Measurements from ENCODE around the gene BCAS1.

The BCAS1 gene

GRCh38 chr20:53993310-53993709 is 77.1 kb downstream of the BCAS1 start:
- Histone ChIP-seq H3K23ac (ENCODE audit: low read length) (no peak overlapping the region), H3K18ac (ENCODE audit: low read length) (no peak overlapping the region), H3K4me2 (ENCODE audit: low read length) (no peak overlapping the region), H3K4ac (ENCODE audit: low read depth, low read length) (no peak overlapping the region), H3K9ac (ENCODE audit: low read length) (no peak overlapping the region), H2BK15ac (replicated peaks; ENCODE audit: low read depth) (no peak overlapping the region), H2BK120ac (ENCODE audit: low read depth, low read length) (no peak overlapping the region), H3K27ac (ENCODE audit: low read depth, low read length) (no peak overlapping the region), H3K79me2 (ENCODE audit: control insufficient read depth, insufficient read depth, low read length) (no peaks in the 10 kb centered on the region), H3K36me3 (ENCODE audit: control insufficient read depth, insufficient read depth, low read length) (no peaks in the 10 kb centered on the region), H4K8ac (ENCODE audit: low read depth, low read length) (no peak overlapping the region), H3K79me1 (ENCODE audit: low read length) (no peaks in the 10 kb centered on the region), H2AK5ac (ENCODE audit: low read length) (no peak overlapping the region), H3K27me3 (ENCODE audit: insufficient read depth, low read length, poor library complexity) (no peaks in the 10 kb centered on the region), H2BK5ac (ENCODE audit: low read length) (no peak overlapping the region), H3K4me3 (ENCODE audit: low read length) (no peak overlapping the region), H4K5ac (ENCODE audit: low read length) (no peak overlapping the region), H3K56ac (ENCODE audit: low read length) (no peak overlapping the region), H3K4me1 (ENCODE audit: control insufficient read depth, low read depth, low read length) (no peaks in the 10 kb centered on the region)
- no peak for DNase-seq
- WGBS (ENCODE audit: extremely low coverage, insufficient coverage, low lambda C conversion rate): no CpG with 5 or more reads among the region's 5 CpGs

GRCh38 chr20:53990768-53991450 is 79.5 kb downstream of the BCAS1 start:
- Histone ChIP-seq H3K27ac (ENCODE audit: low read depth, low read length) (no peak overlapping the region), H3K56ac (ENCODE audit: low read length) (no peak overlapping the region), H4K8ac (ENCODE audit: low read depth, low read length) (no peak overlapping the region), H3K9ac (ENCODE audit: low read length) (no peak overlapping the region), H3K4me2 (ENCODE audit: low read length) (no peak overlapping the region), H3K18ac (ENCODE audit: low read length) (no peak overlapping the region), H3K4me3 (ENCODE audit: low read length) (no peak overlapping the region), H2BK5ac (ENCODE audit: low read length) (no peak overlapping the region), H2AK5ac (ENCODE audit: low read length) (no peak overlapping the region), H3K23ac (ENCODE audit: low read length) (no peak overlapping the region), H2BK120ac (ENCODE audit: low read depth, low read length) (no peak overlapping the region), H3K4ac (ENCODE audit: low read depth, low read length) (no peak overlapping the region), H3K36me3 (ENCODE audit: control insufficient read depth, insufficient read depth, low read length) (no peaks in the 10 kb centered on the region), H2BK15ac (replicated peaks; ENCODE audit: low read depth) (no peak overlapping the region), H3K79me1 (ENCODE audit: low read length) (no peaks in the 10 kb centered on the region), H3K4me1 (ENCODE audit: control insufficient read depth, low read depth, low read length) (no peaks in the 10 kb centered on the region), H3K27me3 (ENCODE audit: insufficient read depth, low read length, poor library complexity) (no peaks in the 10 kb centered on the region), H4K5ac (ENCODE audit: low read length) (no peak overlapping the region), H3K79me2 (ENCODE audit: control insufficient read depth, insufficient read depth, low read length) (no peaks in the 10 kb centered on the region)
- no peak for DNase-seq
- no CpG with 5 or more reads among the region's 9 CpGs for WGBS (ENCODE audit: extremely low coverage, insufficient coverage, low lambda C conversion rate)

- Histone ChIP-seq H3K4ac (ENCODE audit: low read depth, low read length) (no peak overlapping the region), H3K4me2 (ENCODE audit: low read length) (no peak overlapping the region), H3K23ac (ENCODE audit: low read length) (no peak overlapping the region), H2BK5ac (ENCODE audit: low read length) (no peak overlapping the region), H3K36me3 (ENCODE audit: control insufficient read depth, insufficient read depth, low read length) (no peaks in the 10 kb centered on the region), H3K27me3 (ENCODE audit: insufficient read depth, low read length, poor library complexity) (no peaks in the 10 kb centered on the region), H4K8ac (ENCODE audit: low read depth, low read length) (no peak overlapping the region), H3K18ac (ENCODE audit: low read length) (no peak overlapping the region), H3K79me1 (ENCODE audit: low read length) (no peaks in the 10 kb centered on the region), H3K4me1 (ENCODE audit: control insufficient read depth, low read depth, low read length) (no peaks in the 10 kb centered on the region), H2BK120ac (ENCODE audit: low read depth, low read length) (no peak overlapping the region), H3K56ac (ENCODE audit: low read length) (no peak overlapping the region), H3K4me3 (ENCODE audit: low read length) (no peak overlapping the region), H3K9ac (ENCODE audit: low read length) (no peak overlapping the region), H4K5ac (ENCODE audit: low read length) (no peak overlapping the region), H2AK5ac (ENCODE audit: low read length) (no peak overlapping the region), H2BK15ac (replicated peaks; ENCODE audit: low read depth) (no peak overlapping the region), H3K79me2 (ENCODE audit: control insufficient read depth, insufficient read depth, low read length) (no peaks in the 10 kb centered on the region), H3K27ac (ENCODE audit: low read depth, low read length) (no peak overlapping the region)
- WGBS (ENCODE audit: extremely low coverage, insufficient coverage, low lambda C conversion rate): no CpG with 5 or more reads among the region's 2 CpGs
- no peak for DNase-seq
Observed at GRCh38 chr20:53990003-53990402, 80.4 kb downstream of the BCAS1 start.

- Histone ChIP-seq H3K4me1 (ENCODE audit: control insufficient read depth, low read depth, low read length) (no peaks in the 10 kb centered on the region), H3K4me3 (ENCODE audit: low read length) (no peak overlapping the region), H3K4me2 (ENCODE audit: low read length) (no peak overlapping the region), H3K27me3 (ENCODE audit: insufficient read depth, low read length, poor library complexity) (no peaks in the 10 kb centered on the region), H2BK15ac (replicated peaks; ENCODE audit: low read depth) (no peak overlapping the region), H2AK5ac (ENCODE audit: low read length) (no peak overlapping the region), H3K79me1 (ENCODE audit: low read length) (no peaks in the 10 kb centered on the region), H3K56ac (ENCODE audit: low read length) (no peak overlapping the region), H3K79me2 (ENCODE audit: control insufficient read depth, insufficient read depth, low read length) (no peaks in the 10 kb centered on the region), H3K18ac (ENCODE audit: low read length) (no peak overlapping the region), H3K9ac (ENCODE audit: low read length) (no peak overlapping the region), H3K23ac (ENCODE audit: low read length) (no peak overlapping the region), H3K27ac (ENCODE audit: low read depth, low read length) (no peak overlapping the region), H2BK5ac (ENCODE audit: low read length) (no peak overlapping the region), H2BK120ac (ENCODE audit: low read depth, low read length) (no peak overlapping the region), H3K36me3 (ENCODE audit: control insufficient read depth, insufficient read depth, low read length) (no peaks in the 10 kb centered on the region), H4K5ac (ENCODE audit: low read length) (no peak overlapping the region), H4K8ac (ENCODE audit: low read depth, low read length) (no peak overlapping the region), H3K4ac (ENCODE audit: low read depth, low read length) (no peak overlapping the region)
- DNase-seq: no peak
- WGBS (ENCODE audit: extremely low coverage, insufficient coverage, low lambda C conversion rate): no CpG with 5 or more reads among the region's 2 CpGs
Observed at GRCh38 chr20:53989401-53989800, 81.0 kb downstream of the BCAS1 start.

- Histone ChIP-seq H3K27me3 (ENCODE audit: insufficient read depth, low read length, poor library complexity) (no peaks in the 10 kb centered on the region), H2BK15ac (replicated peaks; ENCODE audit: low read depth) (no peak overlapping the region), H3K18ac (ENCODE audit: low read length) (no peak overlapping the region), H3K36me3 (ENCODE audit: control insufficient read depth, insufficient read depth, low read length) (no peaks in the 10 kb centered on the region), H3K79me1 (ENCODE audit: low read length) (no peaks in the 10 kb centered on the region), H3K79me2 (ENCODE audit: control insufficient read depth, insufficient read depth, low read length) (no peaks in the 10 kb centered on the region), H3K23ac (ENCODE audit: low read length) (no peak overlapping the region), H3K9ac (ENCODE audit: low read length) (no peak overlapping the region), H4K8ac (ENCODE audit: low read depth, low read length) (no peak overlapping the region), H3K4me1 (ENCODE audit: control insufficient read depth, low read depth, low read length) (no peaks in the 10 kb centered on the region), H3K56ac (ENCODE audit: low read length) (no peak overlapping the region), H2AK5ac (ENCODE audit: low read length) (no peak overlapping the region), H2BK5ac (ENCODE audit: low read length) (no peak overlapping the region), H3K4me3 (ENCODE audit: low read length) (no peak overlapping the region), H4K5ac (ENCODE audit: low read length) (no peak overlapping the region), H3K4ac (ENCODE audit: low read depth, low read length) (no peak overlapping the region), H2BK120ac (ENCODE audit: low read depth, low read length) (no peak overlapping the region), H3K4me2 (ENCODE audit: low read length) (no peak overlapping the region), H3K27ac (ENCODE audit: low read depth, low read length) (no peak overlapping the region)
- WGBS (ENCODE audit: extremely low coverage, insufficient coverage, low lambda C conversion rate): no CpG with 5 or more reads among the region's 4 CpGs
- DNase-seq: no peak
Observed at GRCh38 chr20:53986037-53986650, 84.2 kb downstream of the BCAS1 start.

- H2BK5ac ChIP-seq (ENCODE audit: low read length): no peak overlapping the region
- H3K79me1 ChIP-seq (ENCODE audit: low read length): no peaks in the 10 kb centered on the region
- H4K5ac ChIP-seq (ENCODE audit: low read length): no peak overlapping the region
- H3K9ac ChIP-seq (ENCODE audit: low read length): no peak overlapping the region
- no peak overlapping the region for H3K4me2 ChIP-seq (ENCODE audit: low read length)
- H3K27me3 ChIP-seq (ENCODE audit: insufficient read depth, low read length, poor library complexity): no peaks in the 10 kb centered on the region
- H3K36me3 ChIP-seq (ENCODE audit: control insufficient read depth, insufficient read depth, low read length): no peaks in the 10 kb centered on the region
- no peak overlapping the region for H3K4me3 ChIP-seq (ENCODE audit: low read length)
- no CpG with 5 or more reads among the region's 8 CpGs for WGBS (ENCODE audit: extremely low coverage, insufficient coverage, low lambda C conversion rate)
- no peaks in the 10 kb centered on the region for H3K4me1 ChIP-seq (ENCODE audit: control insufficient read depth, low read depth, low read length)
- DNase-seq: no peak
- H3K4ac ChIP-seq (ENCODE audit: low read depth, low read length): no peak overlapping the region
- no peak overlapping the region for H4K8ac ChIP-seq (ENCODE audit: low read depth, low read length)
- H3K56ac ChIP-seq (ENCODE audit: low read length): no peak overlapping the region
- no peak overlapping the region for H3K23ac ChIP-seq (ENCODE audit: low read length)
- no peak overlapping the region for H2BK120ac ChIP-seq (ENCODE audit: low read depth, low read length)
- no peak overlapping the region for H3K18ac ChIP-seq (ENCODE audit: low read length)
- no peak overlapping the region for H2BK15ac ChIP-seq (replicated peaks; ENCODE audit: low read depth)
- no peak overlapping the region for H2AK5ac ChIP-seq (ENCODE audit: low read length)
- H3K27ac ChIP-seq (ENCODE audit: low read depth, low read length): no peak overlapping the region
- H3K79me2 ChIP-seq (ENCODE audit: control insufficient read depth, insufficient read depth, low read length): no peaks in the 10 kb centered on the region
Observed at GRCh38 chr20:53985150-53985518, 85.3 kb downstream of the BCAS1 start.
